Calu3 (cell line): ENCODE measurements around the gene COL15A1. TPM values are rescaled to one million over a fixed set of nuclear protein-coding genes. Genes with fewer than 3 reads are reported as not detected.

ENCODE experiments used
- BruUV-seq: library from RNA; stranded (reverse); fragments of 400-500 nt; replicated peaks from 2 replicates; lab custom pipeline; 2021; lab: Mats Ljungman, UMichigan
- CTCF ChIA-PET: fragments of 300-600 bp; sonication (Branson Sonifier 250); formaldehyde crosslinking; loops from one replicate; lab custom pipeline; 2022; ENCODE audit warnings: antibody characterized with exemption; lab: Charles Lee
- DNase-seq: peaks from one replicate; pipeline ENCODE4 v3.0.0; 2022
- H3K27ac Mint-ChIP-seq: one replicate; pipeline ENCODE4 v1.8.0; 2022; ENCODE audit warnings: mixed read lengths; ENCODE audit not compliant: unreplicated experiment
- H3K27me3 Mint-ChIP-seq: one replicate; pipeline ENCODE4 v1.8.0; 2022; ENCODE audit warnings: mixed read lengths; ENCODE audit not compliant: unreplicated experiment
- H3K36me3 Mint-ChIP-seq: one replicate; pipeline ENCODE4 v1.8.0; 2022; ENCODE audit warnings: mild to moderate bottlenecking, moderate library complexity, mixed read lengths; ENCODE audit not compliant: insufficient read depth, unreplicated experiment
- H3K4me1 Mint-ChIP-seq: one replicate; pipeline ENCODE4 v1.8.0; 2022; ENCODE audit warnings: mild to moderate bottlenecking, low read depth, mixed read lengths; ENCODE audit not compliant: unreplicated experiment
- H3K4me3 Mint-ChIP-seq: one replicate; pipeline ENCODE4 v1.8.0; 2022; ENCODE audit warnings: mild to moderate bottlenecking, low read depth, moderate library complexity, mixed read lengths; ENCODE audit not compliant: unreplicated experiment
- H3K9me3 Mint-ChIP-seq: one replicate; pipeline ENCODE4 v1.8.0; 2022; ENCODE audit warnings: low read depth, mixed read lengths; ENCODE audit not compliant: unreplicated experiment
- intact Hi-C: fragments of 100-400 bp; cut with micrococcal nuclease; formaldehyde crosslinking; loops from one replicate; pipeline ENCODE4 v1.10.0; 2022; ENCODE audit not compliant: unreplicated experiment
- total RNA-seq: library from RNA; stranded (reverse); gene quantifications from 2 replicates; pipeline ENCODE4 v1.2.3, GENCODE V29; 2022
- TF ChIP-seq, protein P1 (sequence below): fragments of 200-600 bp; IDR thresholded peaks from one replicate; pipeline ENCODE4 v1.8.0; 2022; ENCODE audit warnings: antibody characterized with exemption; ENCODE audit not compliant: unreplicated experiment

Gene COL15A1
- total RNA-seq, 1 experiment from 2014 or later: not detected

DNA sequence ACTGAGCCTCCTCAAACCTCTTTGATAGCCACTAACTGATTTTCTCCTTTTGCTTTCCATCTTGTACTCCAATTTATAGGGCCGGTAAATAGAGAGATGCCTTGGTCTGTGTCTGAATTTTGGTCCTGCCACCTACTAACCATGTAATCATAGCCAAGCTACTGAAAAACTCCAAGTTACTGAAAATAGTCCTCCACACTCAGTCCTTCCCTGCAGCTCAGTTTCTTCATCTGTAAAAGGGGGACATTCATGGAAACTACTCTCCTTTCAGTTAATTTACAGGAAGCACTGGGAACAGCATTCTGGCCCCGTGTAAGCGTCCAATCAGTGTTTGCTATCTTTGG, 131.2 kb downstream of the COL15A1 start:
- intact Hi-C loops: no loop called here
- Mint-ChIP-seq H3K36me3 (no peaks in the 10 kb centered on the region), H3K4me3 (no peak overlapping the region), H3K4me1 (no peaks in the 10 kb centered on the region), H3K27me3 (peaks cover 68% of the 10 kb centered on the region), H3K9me3 (no peaks in the 10 kb centered on the region), H3K27ac (no peak overlapping the region)
- no peak for DNase-seq
- CTCF ChIA-PET: no interaction called here
- no TSS peak for BruUV-seq
- TF ChIP-seq, protein P1, sequence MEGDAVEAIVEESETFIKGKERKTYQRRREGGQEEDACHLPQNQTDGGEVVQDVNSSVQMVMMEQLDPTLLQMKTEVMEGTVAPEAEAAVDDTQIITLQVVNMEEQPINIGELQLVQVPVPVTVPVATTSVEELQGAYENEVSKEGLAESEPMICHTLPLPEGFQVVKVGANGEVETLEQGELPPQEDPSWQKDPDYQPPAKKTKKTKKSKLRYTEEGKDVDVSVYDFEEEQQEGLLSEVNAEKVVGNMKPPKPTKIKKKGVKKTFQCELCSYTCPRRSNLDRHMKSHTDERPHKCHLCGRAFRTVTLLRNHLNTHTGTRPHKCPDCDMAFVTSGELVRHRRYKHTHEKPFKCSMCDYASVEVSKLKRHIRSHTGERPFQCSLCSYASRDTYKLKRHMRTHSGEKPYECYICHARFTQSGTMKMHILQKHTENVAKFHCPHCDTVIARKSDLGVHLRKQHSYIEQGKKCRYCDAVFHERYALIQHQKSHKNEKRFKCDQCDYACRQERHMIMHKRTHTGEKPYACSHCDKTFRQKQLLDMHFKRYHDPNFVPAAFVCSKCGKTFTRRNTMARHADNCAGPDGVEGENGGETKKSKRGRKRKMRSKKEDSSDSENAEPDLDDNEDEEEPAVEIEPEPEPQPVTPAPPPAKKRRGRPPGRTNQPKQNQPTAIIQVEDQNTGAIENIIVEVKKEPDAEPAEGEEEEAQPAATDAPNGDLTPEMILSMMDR: no peak

GRCh38 chr9:99075246-99075912, 131.7 kb downstream of the COL15A1 start:
- DNase-seq: no peak
- Mint-ChIP-seq H3K9me3 (no peaks in the 10 kb centered on the region), H3K4me3 (no peak overlapping the region), H3K27me3 (peaks cover 70% of the 10 kb centered on the region), H3K27ac (no peak overlapping the region), H3K36me3 (no peaks in the 10 kb centered on the region), H3K4me1 (no peaks in the 10 kb centered on the region)
- CTCF ChIA-PET: no interaction called here
- BruUV-seq: no TSS peak
- TF ChIP-seq, protein P1: no peak
- intact Hi-C loops: no loop called here

DNA sequence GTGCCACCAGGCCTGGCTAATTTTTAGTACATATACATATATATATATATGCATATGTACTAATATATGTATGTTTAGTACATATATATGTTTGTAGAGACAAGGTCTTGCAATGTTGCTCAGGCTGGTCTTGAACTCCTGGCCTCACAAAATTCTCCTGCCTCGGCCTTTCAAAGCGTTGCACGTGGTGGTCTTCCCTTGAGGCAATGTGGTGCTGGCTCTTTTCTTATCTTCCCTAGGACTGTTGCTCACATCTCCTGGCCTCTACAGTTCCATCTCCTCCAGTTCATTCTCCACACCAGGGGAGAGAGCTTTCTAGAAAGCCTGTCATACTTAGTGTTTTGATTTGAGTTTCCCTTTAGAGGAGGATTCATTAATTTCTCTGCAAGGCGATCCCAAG, 132.3 kb downstream of the COL15A1 start:
- H3K27ac Mint-ChIP-seq: no peak overlapping the region
- peaks cover 70% of the 10 kb centered on the region for H3K27me3 Mint-ChIP-seq
- no TSS peak for BruUV-seq
- intact Hi-C loops: no loop called here
- CTCF ChIA-PET: no interaction called here
- no peak overlapping the region for H3K4me3 Mint-ChIP-seq
- no peaks in the 10 kb centered on the region for H3K36me3 Mint-ChIP-seq
- H3K4me1 Mint-ChIP-seq: no peaks in the 10 kb centered on the region
- no peaks in the 10 kb centered on the region for H3K9me3 Mint-ChIP-seq
- DNase-seq: no peak
- TF ChIP-seq, protein P1: no peak

DNA sequence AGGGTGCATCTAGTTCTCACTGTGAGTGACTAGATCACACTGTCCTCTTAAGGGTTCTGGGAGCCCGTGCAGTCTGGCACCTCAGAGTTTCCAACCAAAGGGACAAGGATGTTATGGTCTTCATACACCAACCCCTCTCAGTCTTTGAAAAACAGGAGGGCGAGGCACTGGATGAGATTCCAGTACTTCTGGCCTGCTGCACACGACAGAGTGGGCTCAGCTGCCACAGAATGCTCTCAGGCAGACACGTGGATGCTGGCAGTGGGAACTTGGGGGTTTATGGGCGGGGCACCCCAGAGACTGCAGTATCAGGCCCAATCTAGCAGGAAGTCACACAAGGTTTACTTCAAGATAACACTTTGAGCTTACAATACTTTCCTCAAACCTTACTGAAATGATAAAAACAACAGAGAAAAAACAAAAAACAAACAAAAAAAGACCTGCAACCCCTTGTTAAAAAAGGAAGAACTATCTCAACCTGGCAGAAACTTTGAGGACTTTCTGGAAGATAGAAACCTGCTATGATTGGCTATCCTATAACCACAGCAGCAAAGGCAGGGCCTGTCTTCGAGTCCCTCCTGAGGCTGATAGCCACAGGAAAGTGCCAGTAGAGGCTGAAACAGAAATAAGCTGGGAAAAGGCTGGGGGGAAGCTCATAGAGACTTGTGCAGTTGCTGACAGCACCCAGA, 132.9 kb downstream of the COL15A1 start:
- DNase-seq: no peak
- Mint-ChIP-seq H3K27me3 (peaks cover 74% of the 10 kb centered on the region), H3K4me3 (no peak overlapping the region), H3K27ac (no peak overlapping the region), H3K36me3 (no peaks in the 10 kb centered on the region), H3K4me1 (no peaks in the 10 kb centered on the region), H3K9me3 (no peaks in the 10 kb centered on the region)
- TF ChIP-seq, protein P1: no peak
- CTCF ChIA-PET: no interaction called here
- intact Hi-C loops: no loop called here
- no TSS peak for BruUV-seq
